Measurements from ENCODE around the gene TLDC2. TPM values are rescaled to one million over a fixed set of nuclear protein-coding genes. Genes with fewer than 3 reads are reported as not detected.
"Not testable (repeated sequence)": the region's sequence is repeated elsewhere in the genome, so short reads cannot be mapped to it uniquely, and the experiment has no call there.

TLDC2 gene
- total RNA-seq, 1 donor from 2014 or later = 0.25 TPM

DNA sequence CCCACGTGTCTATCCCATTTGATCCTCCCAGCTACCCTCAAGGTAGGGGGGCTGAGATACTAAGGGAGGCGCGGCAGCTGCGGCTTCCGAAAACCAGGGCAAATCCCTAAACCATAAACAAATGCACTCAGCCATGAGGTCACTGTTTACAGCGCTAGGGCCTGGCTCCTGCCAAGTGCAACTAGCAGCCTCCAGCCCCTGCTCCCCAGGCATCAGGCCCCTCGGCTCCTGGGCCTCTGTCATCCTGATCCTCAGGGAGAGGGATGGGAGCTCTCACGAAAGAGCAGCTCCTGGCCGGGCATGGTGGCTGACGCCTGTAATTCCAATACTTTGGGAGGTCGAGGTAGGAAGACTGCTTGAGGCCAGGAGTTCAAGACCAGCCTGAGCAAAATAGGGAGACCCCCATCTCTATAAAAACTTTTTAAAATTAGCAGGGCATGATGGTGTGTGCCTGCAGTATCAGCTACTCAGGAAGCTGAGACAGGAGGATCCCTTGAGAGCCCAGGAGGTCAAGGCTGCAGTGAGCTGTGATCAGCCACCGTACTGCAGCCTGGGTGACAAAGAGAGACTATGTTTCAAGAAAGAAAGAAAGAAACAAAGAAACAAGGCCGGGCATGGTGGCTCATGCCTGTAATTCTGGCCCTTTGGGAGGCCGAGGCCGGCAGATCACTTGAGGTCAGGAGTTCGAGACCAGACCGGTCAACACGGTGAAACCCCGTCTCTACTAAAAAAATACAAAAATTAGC is 42.5 kb upstream of the TLDC2 start:
- no peaks in the 10 kb centered on the region for H3K27me3 ChIP-seq (ENCODE audit: control insufficient read depth, insufficient read depth, low read length)
- TF ChIP-seq, protein P1, sequence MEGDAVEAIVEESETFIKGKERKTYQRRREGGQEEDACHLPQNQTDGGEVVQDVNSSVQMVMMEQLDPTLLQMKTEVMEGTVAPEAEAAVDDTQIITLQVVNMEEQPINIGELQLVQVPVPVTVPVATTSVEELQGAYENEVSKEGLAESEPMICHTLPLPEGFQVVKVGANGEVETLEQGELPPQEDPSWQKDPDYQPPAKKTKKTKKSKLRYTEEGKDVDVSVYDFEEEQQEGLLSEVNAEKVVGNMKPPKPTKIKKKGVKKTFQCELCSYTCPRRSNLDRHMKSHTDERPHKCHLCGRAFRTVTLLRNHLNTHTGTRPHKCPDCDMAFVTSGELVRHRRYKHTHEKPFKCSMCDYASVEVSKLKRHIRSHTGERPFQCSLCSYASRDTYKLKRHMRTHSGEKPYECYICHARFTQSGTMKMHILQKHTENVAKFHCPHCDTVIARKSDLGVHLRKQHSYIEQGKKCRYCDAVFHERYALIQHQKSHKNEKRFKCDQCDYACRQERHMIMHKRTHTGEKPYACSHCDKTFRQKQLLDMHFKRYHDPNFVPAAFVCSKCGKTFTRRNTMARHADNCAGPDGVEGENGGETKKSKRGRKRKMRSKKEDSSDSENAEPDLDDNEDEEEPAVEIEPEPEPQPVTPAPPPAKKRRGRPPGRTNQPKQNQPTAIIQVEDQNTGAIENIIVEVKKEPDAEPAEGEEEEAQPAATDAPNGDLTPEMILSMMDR (IDR thresholded peaks at IDR 0.05; ENCODE audit: insufficient read depth, low read length, poor library complexity, severe bottlenecking) = no peak
- H3K4me3 ChIP-seq (ENCODE audit: low read depth, low read length) = no peak overlapping the region
- H3K36me3 ChIP-seq (ENCODE audit: control insufficient read depth, insufficient read depth, low read length) = no peaks in the 10 kb centered on the region
- no peak for DNase-seq (ENCODE audit: low read depth)

DNA sequence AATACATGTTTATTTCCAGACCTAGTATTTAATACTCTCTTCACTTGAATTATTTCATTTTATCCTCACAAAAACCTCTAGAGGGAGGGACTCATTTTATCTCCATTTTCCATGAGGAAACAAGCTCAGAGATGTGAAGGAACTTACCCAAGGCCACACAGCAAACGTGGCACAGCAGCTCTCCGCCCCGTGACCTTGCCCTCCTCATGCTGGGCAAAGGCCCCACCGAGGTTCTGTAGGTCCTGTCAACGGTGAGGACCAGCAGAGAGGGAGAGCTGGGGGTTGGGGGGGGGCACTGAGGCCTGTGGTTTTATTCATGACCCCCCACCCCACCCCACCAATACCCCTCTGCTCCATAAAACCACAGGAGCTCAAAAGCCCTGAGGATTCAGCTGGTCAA is 40.9 kb upstream of the TLDC2 start:
- no peak for DNase-seq (ENCODE audit: low read depth)
- Histone ChIP-seq H3K36me3 (ENCODE audit: control insufficient read depth, insufficient read depth, low read length) (peaks cover 2% of the 10 kb centered on the region), H3K27me3 (ENCODE audit: control insufficient read depth, insufficient read depth, low read length) (no peaks in the 10 kb centered on the region), H3K4me3 (ENCODE audit: low read depth, low read length) (no peak overlapping the region)
- TF ChIP-seq, protein P1 (IDR thresholded peaks at IDR 0.05; ENCODE audit: insufficient read depth, low read length, poor library complexity, severe bottlenecking) = no peak

DNA sequence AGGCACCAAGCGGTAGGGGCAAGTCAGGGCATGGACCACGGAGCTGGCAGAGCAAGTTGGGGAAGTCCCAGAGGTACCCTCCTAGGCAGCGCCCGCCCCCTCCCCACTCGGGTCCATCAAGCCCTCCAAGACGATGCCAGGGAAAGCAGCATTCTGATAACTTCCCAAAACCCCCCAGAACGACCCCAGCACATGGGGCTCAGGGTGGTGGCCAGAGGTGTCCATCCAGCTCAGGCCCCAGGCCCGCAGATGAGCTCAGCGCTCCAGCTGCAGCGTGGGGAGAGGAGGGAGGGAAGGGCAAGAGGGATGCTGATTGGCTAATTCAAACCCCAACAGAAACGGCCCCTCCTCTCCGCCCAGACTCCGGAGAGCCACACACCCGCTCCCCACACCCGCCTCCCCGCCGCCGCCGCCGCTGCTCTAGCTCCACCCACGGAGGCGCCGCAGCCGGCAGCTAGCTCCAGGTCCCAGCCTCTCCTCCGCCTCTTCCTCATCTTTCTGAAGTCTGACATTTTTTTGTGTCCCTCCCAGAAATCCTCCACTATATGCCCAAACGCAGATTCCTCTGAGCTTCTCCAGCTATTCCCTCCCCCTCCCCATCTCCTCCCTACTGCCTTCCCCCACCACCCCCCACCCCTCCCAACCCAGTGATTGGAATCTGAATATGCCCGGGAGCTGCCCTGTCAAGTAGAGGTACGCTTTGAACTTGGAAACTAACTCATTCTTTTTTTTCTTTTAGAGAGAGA is 40.3 kb upstream of the TLDC2 start:
- Histone ChIP-seq H3K4me3 (ENCODE audit: low read depth, low read length) (no peak overlapping the region), H3K27me3 (ENCODE audit: control insufficient read depth, insufficient read depth, low read length) (no peaks in the 10 kb centered on the region), H3K36me3 (ENCODE audit: control insufficient read depth, insufficient read depth, low read length) (peaks cover 2% of the 10 kb centered on the region)
- TF ChIP-seq, protein P1 (IDR thresholded peaks at IDR 0.05; ENCODE audit: insufficient read depth, low read length, poor library complexity, severe bottlenecking) = no peak
- peak; percentile 63 for DNase-seq (ENCODE audit: low read depth)

DNA sequence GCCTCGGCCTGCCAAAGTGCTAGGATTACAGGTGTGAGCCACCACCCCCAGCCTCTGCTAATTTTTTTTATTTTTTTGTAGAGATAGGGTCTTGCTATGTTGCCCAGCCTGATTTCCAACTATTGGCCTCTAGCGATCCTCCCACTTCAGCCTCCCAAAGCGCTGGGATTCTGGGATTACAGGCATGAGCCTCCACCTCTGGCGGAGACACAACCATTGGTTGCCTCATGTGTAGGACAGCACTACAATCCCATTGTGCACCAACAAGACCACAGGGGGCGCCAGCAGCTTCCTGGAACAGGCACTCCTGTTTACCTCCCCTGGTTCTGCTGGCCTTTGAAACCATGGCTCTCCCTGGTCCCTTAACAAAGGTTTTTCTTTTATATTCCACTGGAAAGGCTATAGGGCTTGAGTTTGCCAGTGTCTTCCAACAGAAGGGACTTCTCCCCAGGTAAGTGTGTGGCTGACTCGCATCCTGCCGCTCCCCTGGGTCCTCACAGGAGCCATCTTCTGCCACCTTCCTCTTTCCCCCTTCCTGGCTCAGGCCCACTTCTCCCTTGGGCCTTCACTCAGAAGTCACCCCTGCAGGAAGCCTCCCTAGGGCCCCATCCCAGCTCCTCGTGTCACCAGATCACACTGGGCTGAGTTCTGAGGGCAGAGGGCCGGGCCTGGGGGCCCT is 39.2 kb upstream of the TLDC2 start:
- no peaks in the 10 kb centered on the region for H3K27me3 ChIP-seq (ENCODE audit: control insufficient read depth, insufficient read depth, low read length)
- DNase-seq (ENCODE audit: low read depth) = no peak
- no peak overlapping the region for H3K4me3 ChIP-seq (ENCODE audit: low read depth, low read length)
- TF ChIP-seq, protein P1 (IDR thresholded peaks at IDR 0.05; ENCODE audit: insufficient read depth, low read length, poor library complexity, severe bottlenecking) = peak; percentile 61
- peaks cover 2% of the 10 kb centered on the region for H3K36me3 ChIP-seq (ENCODE audit: control insufficient read depth, insufficient read depth, low read length)

DNA sequence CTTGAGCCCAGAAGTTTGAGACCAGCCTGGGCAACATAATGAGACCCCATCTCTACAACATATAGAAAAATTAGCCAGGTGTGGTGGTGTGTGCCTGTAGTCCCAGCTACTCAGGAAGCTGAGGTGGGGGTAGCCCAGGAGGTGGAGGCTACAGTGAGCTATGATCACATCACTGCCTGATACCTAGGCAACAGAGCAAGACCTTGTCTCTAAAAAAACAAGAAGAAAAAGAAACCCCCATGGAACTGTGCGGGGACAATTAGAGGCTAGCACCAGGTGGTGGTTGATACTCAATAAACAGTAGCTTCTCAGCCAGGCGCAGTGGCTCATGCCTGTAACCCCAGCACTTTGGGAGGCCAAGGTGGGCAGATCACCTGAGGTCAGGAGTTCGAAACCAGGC is 37.6 kb upstream of the TLDC2 start:
- not testable (repeated sequence) for H3K27me3 ChIP-seq (ENCODE audit: control insufficient read depth, insufficient read depth, low read length); H3K4me3 ChIP-seq (ENCODE audit: low read depth, low read length); H3K36me3 ChIP-seq (ENCODE audit: control insufficient read depth, insufficient read depth, low read length); DNase-seq (ENCODE audit: low read depth)

DNA sequence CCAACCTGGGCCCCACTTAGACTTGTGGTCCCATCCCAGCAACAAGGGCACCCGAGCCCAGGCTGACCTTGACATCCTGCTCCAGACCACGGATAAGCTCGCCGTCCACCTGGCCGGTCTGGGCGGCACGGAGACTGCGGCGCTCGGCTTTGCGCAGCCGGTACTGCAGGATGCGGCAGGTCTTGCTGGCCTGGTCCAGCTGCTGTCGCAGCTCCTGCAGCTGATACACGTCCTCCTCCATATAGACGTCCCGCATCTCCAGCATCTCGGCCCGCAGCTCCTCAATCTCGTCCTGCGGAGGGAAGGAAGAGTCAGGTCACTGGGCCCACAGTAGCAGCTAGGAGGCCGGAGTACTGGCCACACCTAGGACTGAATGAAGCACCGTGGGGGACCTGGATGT is 36.8 kb upstream of the TLDC2 start:
- Histone ChIP-seq H3K4me3 (ENCODE audit: low read depth, low read length) (no peak overlapping the region), H3K36me3 (ENCODE audit: control insufficient read depth, insufficient read depth, low read length) (peaks cover 2% of the 10 kb centered on the region)
- no peak for DNase-seq (ENCODE audit: low read depth)

DNA sequence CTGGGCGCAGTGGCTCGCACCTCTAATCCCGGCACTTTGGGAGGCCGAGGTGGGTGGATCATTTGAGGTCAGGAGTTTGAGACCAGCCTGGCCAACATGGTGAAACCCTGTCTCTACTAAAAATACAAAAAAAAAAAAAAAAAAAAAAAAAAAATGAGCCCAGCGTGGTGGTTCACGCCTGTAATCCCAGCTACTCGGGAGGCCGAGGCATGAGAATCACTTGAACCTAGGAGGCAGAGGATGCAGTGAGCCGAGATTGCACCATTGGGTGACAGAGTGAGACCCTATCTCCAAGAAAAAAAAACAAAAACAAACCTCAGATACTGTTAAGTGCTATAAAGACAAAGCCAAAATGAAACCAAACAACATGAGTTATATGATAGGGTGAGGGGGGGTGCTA is 34.9 kb upstream of the TLDC2 start:
- DNase-seq (ENCODE audit: low read depth); H3K27me3 ChIP-seq (ENCODE audit: control insufficient read depth, insufficient read depth, low read length); H3K36me3 ChIP-seq (ENCODE audit: control insufficient read depth, insufficient read depth, low read length); H3K4me3 ChIP-seq (ENCODE audit: low read depth, low read length): not testable (repeated sequence)

More for the DNA sequence above, 36.8 kb upstream of the TLDC2 start:
- TF ChIP-seq, protein P1 (IDR thresholded peaks at IDR 0.05; ENCODE audit: insufficient read depth, low read length, poor library complexity, severe bottlenecking) = no peak
- no peaks in the 10 kb centered on the region for H3K27me3 ChIP-seq (ENCODE audit: control insufficient read depth, insufficient read depth, low read length)

All from kidney epithelial cell (primary cell).